Measurements from ENCODE around the gene ORM1.
"Not testable (repeated sequence)": the region's sequence is repeated elsewhere in the genome, so short reads cannot be mapped to it uniquely, and the experiment has no call there.

The ORM1 gene

DNA sequence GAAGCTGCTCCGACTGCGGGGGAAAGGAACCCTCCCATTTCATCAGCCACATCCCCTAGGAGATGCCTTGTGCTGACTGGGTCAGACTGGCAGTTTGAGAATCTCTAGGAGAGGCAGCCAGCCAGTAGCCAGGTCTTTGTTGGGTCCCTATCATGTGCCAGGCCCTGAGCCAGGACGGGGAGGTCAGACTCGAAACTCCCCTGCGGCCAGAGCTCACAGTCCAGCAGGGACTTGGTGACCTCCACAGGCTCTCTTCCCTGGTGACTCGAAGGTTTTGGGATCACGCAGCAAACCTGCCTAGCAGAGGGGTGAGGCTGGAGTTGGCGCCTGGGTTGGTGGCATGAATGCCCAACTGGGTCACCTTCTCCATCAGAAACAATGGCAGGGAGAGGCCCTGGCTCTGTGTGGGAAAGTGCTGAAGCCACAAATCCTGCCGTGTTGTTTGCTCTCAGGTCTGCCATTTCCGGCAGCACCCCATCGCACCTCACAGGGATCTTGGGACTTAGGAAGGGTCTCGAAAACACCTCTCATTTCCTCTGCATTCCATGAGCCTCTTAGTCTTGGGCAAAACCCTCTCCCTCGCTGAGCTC lies 14.4 kb upstream of the ORM1 start:
- DNase-seq: no peak

DNA sequence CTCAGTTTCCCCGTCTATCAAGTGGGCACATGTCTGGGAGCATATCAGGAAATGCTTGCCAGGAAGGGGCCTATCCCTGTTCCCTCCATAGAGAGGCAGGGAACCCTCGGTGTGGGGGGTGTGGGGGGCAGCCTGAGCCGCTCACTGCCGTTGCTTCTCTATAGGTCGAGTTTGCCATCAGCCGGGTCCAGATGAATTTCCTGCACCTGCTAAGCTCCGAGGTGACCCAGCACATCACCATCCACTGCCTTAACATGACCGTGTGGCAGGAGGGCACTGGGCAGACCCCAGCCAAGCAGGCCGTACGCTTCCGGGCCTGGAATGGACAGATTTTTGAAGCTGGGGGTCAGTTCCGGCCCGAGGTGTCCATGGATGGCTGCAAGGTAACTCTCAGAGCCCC lies 13.8 kb upstream of the ORM1 start:
- no peak for DNase-seq

- no peak for DNase-seq
Observed at GRCh38 chr9:114310471-114311450, 12.1 kb upstream of the ORM1 start.

GRCh38 chr9:114311571-114312512 lies 11.1 kb upstream of the ORM1 start:
- DNase-seq: no peak

DNA sequence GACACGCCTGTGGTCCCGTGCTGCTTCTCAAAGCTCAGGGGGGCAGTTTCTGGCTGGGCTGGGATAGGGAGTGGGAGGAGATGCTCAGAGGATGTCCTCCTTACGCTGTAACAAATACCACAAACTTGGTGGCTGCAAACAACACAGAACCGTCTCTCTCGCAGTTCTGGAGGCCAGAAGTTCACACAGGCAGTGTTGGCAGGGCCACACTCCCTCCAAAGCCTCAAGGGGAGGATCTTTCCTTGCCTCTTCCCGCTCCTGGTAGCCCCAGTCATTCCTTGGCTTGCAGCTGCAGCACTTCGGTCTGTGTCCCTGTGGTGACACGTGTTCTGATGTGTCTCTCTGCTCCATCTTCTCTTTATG lies 10.4 kb upstream of the ORM1 start:
- no peak for DNase-seq

- DNase-seq: no peak
Observed at GRCh38 chr9:114313186-114313585, 9.7 kb upstream of the ORM1 start.

GRCh38 chr9:114314256-114314867 lies 8.5 kb upstream of the ORM1 start:
- DNase-seq: no peak

- DNase-seq: no peak
Observed at GRCh38 chr9:114314881-114315722, 7.8 kb upstream of the ORM1 start.

DNA sequence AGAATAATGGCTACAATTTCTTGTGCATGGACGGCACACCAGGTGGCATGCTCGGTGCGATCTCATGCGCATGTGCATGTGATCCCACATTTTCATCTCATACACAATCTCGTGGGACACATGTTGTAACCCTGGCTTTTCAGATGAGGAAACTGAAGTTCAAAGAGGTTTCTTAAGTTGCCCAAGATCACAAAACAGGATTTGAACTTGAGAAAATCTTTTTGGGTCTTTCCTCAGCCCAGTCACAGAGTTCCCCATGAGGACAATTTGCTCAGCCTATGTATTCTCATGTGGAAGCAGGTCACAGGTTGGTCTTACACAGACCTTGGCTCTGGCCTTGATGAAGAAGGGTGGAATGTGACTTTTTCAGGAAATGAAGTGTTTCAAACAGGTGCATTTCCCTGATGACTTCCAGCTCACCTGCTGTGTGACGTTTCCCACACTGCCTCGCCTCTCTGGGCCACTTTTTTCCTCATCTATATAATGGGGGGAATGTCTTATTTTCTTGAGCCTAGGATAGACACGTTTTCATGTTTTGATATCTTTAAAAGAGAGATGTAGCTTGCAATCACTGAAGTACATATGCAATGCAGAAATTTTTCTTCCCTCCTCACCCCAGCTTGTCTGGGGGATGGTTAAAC lies 7.1 kb upstream of the ORM1 start:
- no peak for DNase-seq

DNA sequence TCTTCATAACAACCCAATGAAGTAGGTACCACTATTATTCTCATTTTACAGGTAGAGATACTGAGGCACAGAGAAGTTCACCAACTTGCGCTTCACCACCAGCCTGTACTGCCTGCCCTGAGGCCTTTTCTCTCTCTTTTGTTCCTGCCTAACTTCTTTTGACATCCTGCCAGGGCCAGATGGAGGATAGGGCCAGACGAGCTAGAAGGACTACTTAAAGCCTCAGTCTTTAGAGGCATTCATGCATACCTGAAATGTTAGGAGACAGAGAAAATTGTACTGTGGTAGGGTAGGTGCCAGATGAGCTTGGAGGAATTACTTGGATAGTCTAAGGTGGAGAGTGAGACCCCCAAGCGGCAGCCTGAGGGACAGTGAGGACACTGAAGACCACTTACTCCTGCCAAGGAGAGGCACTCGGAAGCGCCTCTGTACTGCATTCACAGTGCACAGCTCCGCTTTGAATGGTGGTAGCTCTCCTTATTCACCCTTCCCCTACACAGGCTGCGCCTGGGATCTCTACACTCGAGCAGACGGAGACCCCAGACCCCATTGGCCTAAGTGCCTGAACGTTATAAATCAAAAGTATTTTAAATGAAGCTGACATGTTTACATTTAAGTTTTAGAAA lies 6.2 kb upstream of the ORM1 start:
- DNase-seq: no peak

DNA sequence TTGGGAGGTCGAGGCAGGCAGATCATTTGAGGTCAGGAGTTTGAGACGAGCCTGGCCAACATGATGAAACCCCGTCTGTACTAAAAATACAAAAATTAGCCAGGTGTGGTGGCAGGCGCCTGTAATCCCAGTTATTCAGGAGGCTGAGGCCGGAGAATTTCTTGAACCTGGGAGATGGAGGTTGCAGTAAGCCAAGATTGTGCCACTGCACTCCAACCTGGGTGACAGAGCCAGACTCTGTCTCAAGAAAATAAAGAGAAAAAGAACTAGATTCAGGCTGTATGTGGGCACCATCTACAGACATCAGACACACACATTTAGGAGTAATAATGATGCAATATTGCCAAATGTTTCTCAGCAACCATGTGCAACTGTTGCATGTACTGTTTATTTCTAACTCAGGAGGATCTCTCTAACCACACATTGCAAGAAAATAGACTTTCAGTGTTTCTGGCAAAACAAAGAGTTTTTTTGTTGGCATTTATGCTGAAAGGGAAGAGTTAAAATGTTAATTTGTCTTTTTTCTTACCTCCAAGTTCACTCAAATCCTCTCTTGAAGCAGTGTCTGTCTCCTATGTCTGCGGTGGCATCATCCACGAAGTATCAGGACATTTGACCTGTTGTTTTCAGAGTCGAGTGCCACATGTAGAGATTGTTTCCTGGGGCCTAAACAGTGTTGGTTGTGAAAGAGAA lies 5.1 kb upstream of the ORM1 start:
- peak; percentile 68 for DNase-seq

DNA sequence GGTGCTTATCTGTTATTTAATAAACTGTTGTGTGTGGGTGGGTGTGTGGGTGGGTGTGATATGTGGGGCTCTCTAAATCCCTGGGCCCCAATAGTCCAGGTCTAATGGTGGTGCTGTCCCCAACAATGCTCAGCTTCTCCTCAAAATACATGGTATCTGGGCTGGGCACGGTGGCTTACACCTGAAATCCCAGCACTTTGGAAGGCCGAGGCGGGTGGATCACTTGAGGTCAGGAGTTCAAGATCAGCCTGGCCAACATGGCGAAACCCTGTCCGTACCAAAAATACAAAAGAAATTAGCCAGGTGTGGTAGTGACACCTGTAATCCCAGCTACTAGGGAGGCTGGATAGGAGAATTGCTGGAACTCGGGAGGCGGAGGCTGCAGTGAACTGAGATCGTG lies 4.5 kb upstream of the ORM1 start:
- DNase-seq: no peak

DNA sequence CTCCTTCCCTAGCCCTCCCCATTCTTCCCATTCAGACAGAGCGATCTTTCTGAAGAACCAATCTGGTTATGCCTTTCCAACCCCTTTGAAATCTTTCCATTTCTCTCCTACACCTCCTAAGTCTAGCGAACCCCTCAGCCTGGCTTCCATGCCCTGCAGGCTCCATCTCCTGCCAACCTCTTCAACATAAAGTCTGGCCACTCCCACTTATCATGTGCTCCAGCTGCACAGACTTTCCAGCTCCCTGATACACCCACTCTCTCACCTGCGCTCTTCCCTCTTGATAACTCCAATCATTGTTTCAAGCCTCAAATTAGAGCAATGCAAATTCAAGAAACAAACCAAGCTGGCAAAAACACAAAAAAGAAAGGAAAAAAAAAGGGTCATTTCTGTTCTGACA lies 3.8 kb upstream of the ORM1 start:
- no peak for DNase-seq

DNA sequence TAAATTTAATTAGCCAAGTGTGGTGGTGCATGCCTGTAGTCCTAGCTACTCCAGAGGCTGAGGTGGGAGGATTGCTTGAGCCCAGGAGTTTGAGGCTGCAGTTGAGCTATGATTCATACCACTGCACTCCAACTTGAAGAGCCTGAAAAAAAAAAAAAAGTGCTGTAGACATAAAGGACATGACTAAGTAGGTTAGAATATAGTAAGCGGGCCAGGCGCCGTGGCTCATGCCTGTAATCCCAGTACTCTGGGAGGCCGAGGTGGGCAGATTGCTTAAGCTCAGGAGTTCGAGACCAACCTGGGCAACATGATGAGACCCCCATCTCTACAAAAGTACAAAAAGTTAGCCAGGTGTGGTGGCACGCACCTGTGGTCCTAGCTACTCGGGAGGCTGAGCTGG lies 2.2 kb upstream of the ORM1 start:
- DNase-seq: not testable (repeated sequence)

GRCh38 chr9:114321759-114322158 lies 1.1 kb upstream of the ORM1 start:
- DNase-seq: no peak

DNA sequence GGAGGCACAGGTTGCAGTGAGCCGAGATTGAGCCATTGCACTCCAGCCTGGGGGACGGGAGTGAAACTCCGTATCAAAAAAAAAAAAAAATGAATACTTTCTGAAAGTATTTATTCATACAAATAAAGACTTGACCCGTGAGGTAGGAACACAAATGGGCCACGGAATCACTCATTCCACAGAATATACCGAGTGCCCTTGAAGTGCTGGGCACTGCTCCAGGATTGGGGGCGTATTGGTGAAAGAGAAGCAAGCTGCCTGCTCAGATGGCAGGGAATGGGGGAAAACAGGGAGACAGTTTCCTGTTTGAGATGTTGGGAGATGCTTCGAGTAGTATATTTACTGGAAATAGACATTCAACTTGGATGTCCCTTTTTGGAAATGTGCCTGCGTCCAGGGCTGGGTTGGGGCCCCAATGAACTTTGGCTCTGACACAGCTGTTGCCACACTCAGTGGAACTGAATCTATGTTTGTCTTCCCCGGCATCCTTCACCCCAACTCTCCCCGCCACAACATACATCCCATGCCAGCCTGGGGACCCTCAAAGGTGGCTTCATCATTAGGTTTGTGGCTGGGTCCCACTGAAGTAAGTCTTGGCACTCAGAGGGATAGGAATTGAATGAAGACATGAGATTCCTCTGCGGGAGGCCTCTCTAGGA lies 609 bp upstream of the ORM1 start:
- DNase-seq: not testable (repeated sequence)

DNA sequence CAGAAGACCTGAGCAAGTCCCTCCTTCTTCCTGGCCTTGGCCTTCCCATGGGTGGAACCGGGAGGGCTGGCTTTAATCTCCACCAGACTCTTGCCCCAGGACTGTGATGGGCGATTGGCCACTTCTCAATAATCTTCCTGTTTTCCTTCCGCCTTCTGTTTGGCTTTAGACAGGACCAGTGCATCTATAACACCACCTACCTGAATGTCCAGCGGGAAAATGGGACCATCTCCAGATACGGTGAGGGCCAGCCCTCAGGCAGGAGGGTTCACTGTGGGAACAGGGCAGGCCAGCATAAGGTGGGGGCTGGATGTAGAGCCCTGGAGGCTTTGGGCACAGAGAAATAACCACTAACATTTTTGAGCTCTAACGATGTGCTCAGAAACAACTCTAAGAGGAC lies 951 bp downstream of the ORM1 start:
- not testable (repeated sequence) for DNase-seq

GRCh38 chr9:114324492-114324891 lies 1.6 kb downstream of the ORM1 start:
- no peak for DNase-seq

DNA sequence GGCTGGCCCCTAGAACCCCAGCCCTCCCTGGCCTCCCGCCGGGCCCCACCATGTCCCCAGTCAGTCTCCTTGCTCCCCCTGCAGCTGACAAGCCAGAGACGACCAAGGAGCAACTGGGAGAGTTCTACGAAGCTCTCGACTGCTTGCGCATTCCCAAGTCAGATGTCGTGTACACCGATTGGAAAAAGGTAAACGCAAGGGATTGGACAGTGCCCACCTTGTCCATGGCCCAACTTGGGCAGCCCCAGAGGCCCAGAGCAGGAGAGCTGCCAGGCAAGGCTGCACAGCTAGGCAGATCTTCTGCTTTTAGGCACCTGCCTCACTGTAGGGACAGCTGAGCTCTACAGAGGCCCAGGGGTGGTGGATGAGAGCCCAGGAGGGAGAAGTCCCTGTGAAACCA lies 2.1 kb downstream of the ORM1 start:
- not testable (repeated sequence) for DNase-seq
